ENCODE results near the gene ADARB1. TPM values are rescaled to one million over a fixed set of nuclear protein-coding genes. Genes with fewer than 3 reads are reported as not detected.
A peak's percentile ranks its signal among the peaks of the same experiment; 100 is the strongest.

ADARB1 gene
- total and polyA plus RNA-seq, 2 donors (not counting 1 experiment from before 2014, with no cell fraction given), result 17.1 to 33.3 TPM

GRCh38 chr21:45200031-45200430, 125.7 kb downstream of the ADARB1 start:
- Histone ChIP-seq H3K4me2 (replicated peaks; ENCODE audit: low read depth, low read length, poor library complexity, severe bottlenecking) (no peak overlapping the region), H3K36me3 (replicated peaks in 1 of 2; ENCODE audit: control extremely low read depth in 1 of 2, control insufficient read depth in 1 of 2, extremely low read depth in 1 of 2, insufficient read depth in 2 of 2, low read length in 1 of 2) (peaks cover 0 to 29% of the 10 kb centered on the region in 2 experiments), H3K27ac (ENCODE audit: low read length in 2 of 2) (no peak overlapping the region), H3K79me2 (ENCODE audit: control insufficient read depth, insufficient read depth, low read length) (no peaks in the 10 kb centered on the region), H3K4me3 (ENCODE audit: control extremely low read depth in 1 of 5, extremely low read depth in 1 of 5, insufficient read depth in 1 of 5, low read depth in 2 of 5, low read length in 4 of 5) (no peak overlapping the region), H4K20me1 (ENCODE audit: control insufficient read depth, insufficient read depth, low read length, poor library complexity, severe bottlenecking) (no peaks in the 10 kb centered on the region), H3K4me1 (ENCODE audit: control insufficient read depth in 2 of 2, insufficient read depth in 2 of 2, low read length in 2 of 2) (no peaks in the 10 kb centered on the region), H2AFZ (ENCODE audit: insufficient read depth, low read depth, low read length, poor library complexity, severe bottlenecking) (no peak overlapping the region), H3K9me3 (ENCODE audit: control extremely low read depth in 1 of 3, control insufficient read depth in 2 of 3, insufficient read depth in 1 of 3, low read length in 2 of 3) (no peaks in the 10 kb centered on the region), H3K9ac (ENCODE audit: low read length) (no peak overlapping the region), H3K27me3 (replicated peaks in 1 of 4; ENCODE audit: control extremely low read depth in 1 of 4, control insufficient read depth in 3 of 4, insufficient read depth in 4 of 4, low read length in 3 of 4) (no peaks in the 10 kb centered on the region)
- ChIA-PET POLR2A (no interaction called here), CTCF (no interaction called here)
- no peak overlapping the region for H3K27ac Mint-ChIP-seq
- WGBS (ENCODE audit: insufficient coverage), result 97% methylated on average over 8 of the region's 8 CpGs
- H3K27me3 Mint-ChIP-seq, result no peaks in the 10 kb centered on the region
- ATAC-seq (ENCODE audit: low read depth), result no peak
- H3K9me3 Mint-ChIP-seq (ENCODE audit: insufficient read depth), result no peaks in the 10 kb centered on the region
- H3K4me3 Mint-ChIP-seq, result no peak overlapping the region
- peaks cover 1% of the 10 kb centered on the region for H3K4me1 Mint-ChIP-seq
- no peak for DNase-seq
- intact Hi-C loops (cut with micrococcal nuclease), result no loop called here
- TF ChIP-seq CTCF (IDR thresholded peaks at IDR 0.05) (no peak), EZH2 (IDR thresholded peaks at IDR 0.05; ENCODE audit: borderline replicate concordance, insufficient read depth, low read depth, low read length, poor library complexity, severe bottlenecking) (no peak)

GRCh38 chr21:45200581-45201296, 126.4 kb downstream of the ADARB1 start:
- POLR2A ChIA-PET, result no interaction called here
- Mint-ChIP-seq H3K27ac (peak overlapping the region; percentile 32), H3K27me3 (no peaks in the 10 kb centered on the region), H3K4me1 (peaks cover 1% of the 10 kb centered on the region), H3K4me3 (no peak overlapping the region), H3K9me3 (ENCODE audit: insufficient read depth) (no peaks in the 10 kb centered on the region)
- Histone ChIP-seq H3K27me3 (replicated peaks in 1 of 4; ENCODE audit: control extremely low read depth in 1 of 4, control insufficient read depth in 3 of 4, insufficient read depth in 4 of 4, low read length in 3 of 4) (no peaks in the 10 kb centered on the region), H3K36me3 (replicated peaks in 1 of 2; ENCODE audit: control extremely low read depth in 1 of 2, control insufficient read depth in 1 of 2, extremely low read depth in 1 of 2, insufficient read depth in 2 of 2, low read length in 1 of 2) (peaks cover 0 to 36% of the 10 kb centered on the region in 2 experiments), H3K4me2 (replicated peaks; ENCODE audit: low read depth, low read length, poor library complexity, severe bottlenecking) (no peak overlapping the region), H3K79me2 (ENCODE audit: control insufficient read depth, insufficient read depth, low read length) (no peaks in the 10 kb centered on the region), H4K20me1 (ENCODE audit: control insufficient read depth, insufficient read depth, low read length, poor library complexity, severe bottlenecking) (no peaks in the 10 kb centered on the region), H3K9me3 (ENCODE audit: control extremely low read depth in 1 of 3, control insufficient read depth in 2 of 3, insufficient read depth in 1 of 3, low read length in 2 of 3) (no peaks in the 10 kb centered on the region), H3K27ac (ENCODE audit: low read length in 2 of 2) (no peak overlapping the region), H2AFZ (ENCODE audit: insufficient read depth, low read depth, low read length, poor library complexity, severe bottlenecking) (no peak overlapping the region), H3K4me1 (ENCODE audit: control insufficient read depth in 2 of 2, insufficient read depth in 2 of 2, low read length in 2 of 2) (no peaks in the 10 kb centered on the region), H3K9ac (ENCODE audit: low read length) (no peak overlapping the region), H3K4me3 (ENCODE audit: control extremely low read depth in 1 of 5, extremely low read depth in 1 of 5, insufficient read depth in 1 of 5, low read depth in 2 of 5, low read length in 4 of 5) (no peak overlapping the region)
- intact Hi-C loops (cut with micrococcal nuclease), result no loop called here
- TF ChIP-seq CTCF (IDR thresholded peaks at IDR 0.05) (no peak), EZH2 (IDR thresholded peaks at IDR 0.05; ENCODE audit: borderline replicate concordance, insufficient read depth, low read depth, low read length, poor library complexity, severe bottlenecking) (no peak)
- ATAC-seq (ENCODE audit: low read depth), result no peak
- no peak for DNase-seq
- CTCF ChIA-PET, result no interaction called here
- WGBS (ENCODE audit: insufficient coverage), result 58% methylated on average over 16 of the region's 16 CpGs

Data from B cell (primary cell).